OCI-M2 (cell line): ENCODE results near the gene CEP85L.

ENCODE experiments used
- DNase-seq: peaks from one replicate; lab custom pipeline; 2025; ENCODE audit not compliant: unreplicated experiment; lab: John Stamatoyannopoulos, UW

The CEP85L gene

GRCh38 chr6:118661831-118662230 lies 10.4 kb upstream of the CEP85L start:
- no peak for DNase-seq

- DNase-seq, result no peak
Measured at GRCh38 chr6:118660218-118660569, 8.8 kb upstream of the CEP85L start.

- DNase-seq, result no peak
Measured at GRCh38 chr6:118659513-118660217, 8.3 kb upstream of the CEP85L start.

GRCh38 chr6:118656847-118657451 lies 5.6 kb upstream of the CEP85L start:
- DNase-seq, result no peak

GRCh38 chr6:118652051-118652615 lies 742 bp upstream of the CEP85L start:
- no peak for DNase-seq

GRCh38 chr6:118650582-118651281 lies 659 bp downstream of the CEP85L start:
- no peak for DNase-seq

GRCh38 chr6:118649918-118650581 lies 1.3 kb downstream of the CEP85L start:
- DNase-seq, result no peak

DNA sequence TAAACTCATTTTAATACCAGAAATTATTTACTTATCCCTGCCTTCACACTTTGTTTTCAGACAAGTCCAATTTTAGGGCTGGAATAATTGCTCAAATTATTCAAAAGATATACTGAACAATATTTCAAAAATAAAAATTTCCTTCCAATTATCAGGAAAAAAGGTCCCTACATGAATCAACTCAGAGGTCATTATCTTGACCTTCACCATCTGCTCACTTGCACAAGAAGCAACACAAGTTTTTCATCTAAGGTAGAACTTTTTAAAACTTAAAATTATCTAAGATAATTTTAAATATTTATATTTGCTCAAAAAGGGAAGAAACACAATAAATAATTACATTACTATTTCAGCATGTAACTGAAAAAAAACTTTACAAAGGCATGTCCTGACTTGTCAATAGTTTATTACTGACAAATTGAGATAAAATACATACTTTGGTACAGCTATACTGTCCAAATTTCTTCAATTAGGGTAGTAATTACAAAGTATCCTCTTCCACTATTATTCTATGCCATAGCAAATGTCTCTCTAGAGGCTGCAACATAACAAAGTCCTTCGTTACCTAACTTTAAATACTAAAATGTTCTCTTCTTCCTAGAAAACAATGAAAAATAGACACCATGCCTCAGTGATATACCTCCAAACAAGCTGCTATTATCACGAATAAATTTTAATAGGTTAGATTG lies 2.4 kb downstream of the CEP85L start:
- DNase-seq, result no peak

DNA sequence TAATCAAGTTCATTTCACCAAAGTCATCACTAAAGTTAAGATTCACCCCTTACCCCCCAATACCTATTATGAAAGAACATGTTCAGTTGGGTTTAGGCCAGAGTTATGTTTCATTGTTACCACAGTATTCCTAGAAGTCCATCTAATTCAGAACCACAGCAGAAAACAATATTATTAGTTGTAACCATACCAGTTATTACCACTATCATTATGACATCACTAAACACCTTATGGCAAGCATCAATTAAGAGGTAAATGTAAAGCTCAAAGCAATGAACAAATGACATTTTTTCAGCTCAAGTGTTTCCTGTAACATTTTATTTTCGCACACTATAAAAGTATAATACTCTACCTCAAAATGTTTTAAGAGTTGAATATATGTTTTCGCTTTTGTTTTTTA lies 4.4 kb downstream of the CEP85L start:
- no peak for DNase-seq

DNA sequence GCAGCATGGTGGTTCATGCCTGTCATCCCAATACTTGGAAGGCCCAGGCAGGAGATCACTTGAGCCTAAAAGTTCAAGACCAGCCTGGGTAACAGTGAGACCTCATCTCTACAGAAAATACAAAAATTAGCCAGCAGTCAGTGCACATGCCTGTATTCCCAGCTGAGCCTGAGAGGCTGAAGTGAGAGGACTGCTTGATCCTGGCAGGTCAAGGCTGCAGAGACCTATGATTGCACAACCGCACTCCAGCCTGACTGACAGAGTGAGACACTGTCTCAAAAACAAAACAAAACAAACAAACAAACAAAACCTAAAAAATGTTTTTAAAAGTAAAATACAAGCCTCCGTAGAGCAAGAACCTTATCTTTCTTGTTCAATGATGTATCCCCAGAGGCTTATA lies 6.0 kb downstream of the CEP85L start:
- no peak for DNase-seq

- DNase-seq, result no peak
Measured at GRCh38 chr6:118644007-118644406, 7.4 kb downstream of the CEP85L start.

GRCh38 chr6:118641042-118641441 lies 10.3 kb downstream of the CEP85L start:
- DNase-seq, result no peak

GRCh38 chr6:118639054-118639964 lies 12.1 kb downstream of the CEP85L start:
- no peak for DNase-seq

- DNase-seq, result no peak
Measured at GRCh38 chr6:118638288-118638687, 13.1 kb downstream of the CEP85L start.

GRCh38 chr6:118635909-118636735 lies 15.3 kb downstream of the CEP85L start:
- DNase-seq, result no peak

- DNase-seq, result no peak
Measured at GRCh38 chr6:118632359-118632758, 19.0 kb downstream of the CEP85L start.

DNA sequence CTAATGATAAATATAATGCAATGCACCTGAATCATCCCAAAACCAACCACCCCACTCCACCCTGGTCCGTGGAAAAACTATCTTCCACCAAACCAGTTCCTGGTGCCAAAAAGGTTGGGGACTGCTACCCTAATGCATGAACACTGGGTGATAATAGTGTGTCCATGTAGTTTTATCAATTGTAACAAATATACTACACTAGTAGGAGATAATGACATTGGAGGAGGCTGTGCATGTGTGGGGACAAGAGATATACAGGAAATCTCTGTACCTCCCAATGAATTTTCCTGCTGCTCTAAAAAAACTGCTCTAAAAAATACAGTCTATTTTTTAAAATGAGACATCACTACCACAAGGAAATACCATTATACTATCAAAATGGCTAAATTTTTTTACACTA lies 20.5 kb downstream of the CEP85L start:
- DNase-seq, result no peak

GRCh38 chr6:118630067-118630466 lies 21.3 kb downstream of the CEP85L start:
- no peak for DNase-seq

- no peak for DNase-seq
Measured at GRCh38 chr6:118627724-118628123, 23.7 kb downstream of the CEP85L start.
